Epidermal melanocyte (primary cell): Measurements from ENCODE around the gene ACAP3.

ENCODE experiments used
- DNase-seq: peaks from one replicate; pipeline ENCODE4 v3.0.0; 2011; ENCODE audit warnings: low spot score; ENCODE audit not compliant: insufficient read length

ACAP3 gene

GRCh38 chr1:1245817-1246576 is 61.7 kb downstream of the ACAP3 start:
- DNase-seq: no peak

- no peak for DNase-seq
Observed at GRCh38 chr1:1245178-1245816, 62.4 kb downstream of the ACAP3 start.

- DNase-seq: no peak
Observed at GRCh38 chr1:1244192-1244811, 63.4 kb downstream of the ACAP3 start.

GRCh38 chr1:1243807-1244191 is 63.9 kb downstream of the ACAP3 start:
- no peak for DNase-seq

- no peak for DNase-seq
Observed at GRCh38 chr1:1243266-1243660, 64.5 kb downstream of the ACAP3 start.

GRCh38 chr1:1242461-1243265 is 65.1 kb downstream of the ACAP3 start:
- no peak for DNase-seq
